A549 treated with CpdA at 1 μM for 4 hours (cell line): Measurements from ENCODE around the gene CCDC124. TPM values are rescaled to one million over a fixed set of nuclear protein-coding genes. Genes with fewer than 3 reads are reported as not detected.

Experiments used
- total RNA-seq: library from RNA; stranded (reverse); fragments of 200-300 nt; extraction: Qiagen RNA extraction; gene quantifications from 5 replicates; pipeline ENCODE4 v1.2.3, GENCODE V29; 2022; ENCODE audit warnings: low read depth

Gene CCDC124, protein sequence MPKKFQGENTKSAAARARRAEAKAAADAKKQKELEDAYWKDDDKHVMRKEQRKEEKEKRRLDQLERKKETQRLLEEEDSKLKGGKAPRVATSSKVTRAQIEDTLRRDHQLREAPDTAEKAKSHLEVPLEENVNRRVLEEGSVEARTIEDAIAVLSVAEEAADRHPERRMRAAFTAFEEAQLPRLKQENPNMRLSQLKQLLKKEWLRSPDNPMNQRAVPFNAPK
- 98.0 to 115 TPM (median 105 TPM) in 5 replicates for total RNA-seq

DNA sequence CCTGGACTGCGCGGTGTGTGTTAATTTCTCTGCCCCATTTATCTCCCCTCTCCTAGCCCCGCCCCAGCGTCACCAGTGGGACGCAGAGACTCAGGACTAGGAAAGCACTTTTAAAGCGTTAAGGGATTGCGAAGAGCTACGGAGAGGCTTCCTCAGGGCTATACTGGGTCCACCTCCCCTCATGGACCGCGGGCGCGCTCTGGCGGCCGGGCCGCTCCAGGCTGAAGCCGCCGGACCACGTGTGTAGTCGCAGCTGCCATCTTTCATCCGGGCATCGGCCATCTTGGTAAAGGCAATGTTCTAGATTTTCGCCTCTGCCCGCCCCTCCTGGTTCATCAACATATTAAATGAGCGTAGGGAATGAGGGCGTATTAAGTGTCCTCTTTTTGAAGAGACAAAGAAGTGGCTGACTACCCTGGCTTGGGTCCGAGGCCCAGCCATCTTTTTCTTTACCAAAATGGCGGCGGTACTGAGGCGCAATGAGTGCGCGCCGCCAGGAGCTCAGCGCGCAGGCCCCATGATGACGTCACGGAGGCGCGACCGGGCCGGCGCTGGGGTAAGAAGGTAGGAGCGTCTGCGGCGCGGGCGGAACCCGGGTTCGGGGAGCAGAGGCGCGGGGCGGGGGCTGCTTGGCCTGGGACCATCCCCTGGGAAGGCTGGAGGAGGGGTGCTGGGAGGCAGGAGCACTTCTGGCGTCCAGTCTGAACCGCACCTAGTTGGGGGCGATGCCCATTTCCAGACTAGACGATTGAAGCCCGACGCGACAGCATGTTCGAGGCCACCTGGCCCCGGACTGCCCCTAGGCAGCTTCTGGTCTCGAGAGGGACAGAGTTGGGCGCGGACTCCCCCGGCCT is at the start of gene CCDC124:
CCDC124 (plus strand) TSS at position 531 of the 854 bp plus-strand sequence. CDS start 3,406 bp downstream, outside the sequence.

DNA sequence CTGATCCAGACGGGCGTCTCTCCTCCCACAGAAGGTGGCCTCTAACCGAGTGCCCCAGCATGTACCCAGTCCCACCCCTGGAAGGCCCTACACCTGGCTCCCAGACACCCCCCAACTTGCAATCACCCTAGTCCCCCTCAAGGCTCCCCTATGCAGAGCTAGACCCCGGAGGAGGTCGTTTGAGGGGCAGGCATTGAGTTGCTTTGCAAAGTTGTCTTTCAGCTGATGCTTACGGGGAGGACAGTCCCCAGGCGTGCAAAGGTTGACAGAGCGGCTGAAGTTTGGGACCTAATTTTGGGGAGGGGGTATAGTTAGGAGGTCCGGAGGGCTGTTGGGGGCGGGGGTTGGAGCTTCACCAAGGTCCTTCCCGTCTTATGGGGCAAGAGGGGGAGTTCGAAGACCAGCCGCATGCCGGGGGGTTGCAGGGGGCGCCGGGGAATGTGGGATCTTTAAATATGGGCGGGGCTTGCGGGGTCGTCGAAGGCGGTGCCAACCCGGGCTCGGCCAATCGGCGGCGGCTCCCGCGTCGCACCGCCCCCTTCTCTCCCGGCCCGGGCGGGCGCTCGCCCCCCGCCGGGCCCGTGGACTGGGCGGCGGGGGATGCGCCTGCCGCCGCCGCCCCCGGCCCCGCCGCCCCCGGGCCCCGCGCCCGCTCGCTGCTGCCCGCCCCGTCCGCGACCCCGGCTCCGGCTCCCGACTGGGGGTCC is 33.9 kb downstream of the CCDC124 start, which contains the start of gene KCNN1:
KCNN1 (plus strand) TSS at position 558 of the 707 bp plus-strand sequence. CDS start 6,782 bp downstream, outside the sequence.

Other genes starting within 250 kb of the CCDC124 start
- 1.5 to 2.0 TPM (median 1.7 TPM) in 5 replicates for gene UNC13A, start 244.7 kb upstream of the CCDC124 start, total RNA-seq
- gene MAP1S, start 213.5 kb upstream of the CCDC124 start, total RNA-seq: 29.4 to 36.2 TPM (median 33.8 TPM) in 5 replicates
- gene FCHO1, start 181.5 kb upstream of the CCDC124 start, total RNA-seq: 17.9 to 22.4 TPM (median 19.8 TPM) in 5 replicates
- 3.5 to 4.5 TPM (median 3.9 TPM) in 5 replicates for gene B3GNT3, start 137.9 kb upstream of the CCDC124 start, total RNA-seq
- gene INSL3, start 111.5 kb upstream of the CCDC124 start, total RNA-seq: 0.37 to 0.81 TPM (median 0.41 TPM) in 4 of 5 replicates, not detected in the other
- gene JAK3, start 85.0 kb upstream of the CCDC124 start, total RNA-seq: 0.13 to 0.35 TPM (median 0.23 TPM) in 5 replicates
- gene RPL18A, start 73.1 kb upstream of the CCDC124 start, total RNA-seq: 1,783 to 2,342 TPM (median 2,224 TPM) in 5 replicates
- gene SLC5A5, start 61.1 kb upstream of the CCDC124 start, total RNA-seq: 0.06 to 0.13 TPM (median 0.10 TPM) in 4 of 5 replicates, not detected in the other
- gene KCNN1, start 34.1 kb downstream of the CCDC124 start, total RNA-seq: 0.37 to 1.4 TPM (median 0.59 TPM) in 5 replicates
- 19.4 to 29.6 TPM (median 27.1 TPM) in 5 replicates for gene ARRDC2, start 75.2 kb downstream of the CCDC124 start, total RNA-seq
- gene IL12RB1, start 153.9 kb downstream of the CCDC124 start, total RNA-seq: not detected in 5 replicates
- gene MAST3, start 164.8 kb downstream of the CCDC124 start, total RNA-seq: 1.7 to 2.6 TPM (median 1.9 TPM) in 5 replicates
- 1.7 to 11.5 TPM (median 8.6 TPM) in 5 replicates for gene PIK3R2, start 220.1 kb downstream of the CCDC124 start, total RNA-seq
- 12.2 to 20.9 TPM (median 15.6 TPM) in 5 replicates for gene IFI30, start 240.8 kb downstream of the CCDC124 start, total RNA-seq